ENCODE results near the gene PRRG1. TPM values are rescaled to one million over a fixed set of nuclear protein-coding genes. Genes with fewer than 3 reads are reported as not detected.
"Not testable (repeated sequence)": the region's sequence is repeated elsewhere in the genome, so short reads cannot be mapped to it uniquely, and the experiment has no call there.

PRRG1 gene
- total RNA-seq, 1 experiment from 2014 or later: 9.0 TPM

- H2AK5ac ChIP-seq (ENCODE audit: insufficient read length, low read length): no peak overlapping the region
- no peak overlapping the region for H3K9ac ChIP-seq (ENCODE audit: extremely low read depth, insufficient read length, low read length)
- H3K4me1 Mint-ChIP-seq: peaks cover 28 to 32% of the 10 kb centered on the region in 2 experiments
- no peak overlapping the region for H3K4me3 Mint-ChIP-seq
- H3K27ac ChIP-seq (ENCODE audit: insufficient read length, low read depth, low read length): no peak overlapping the region
- H3K4me1 ChIP-seq (ENCODE audit: insufficient read depth, low read length): peaks cover 5% of the 10 kb centered on the region; the same call in 1 of the 2 replicates
- no peak overlapping the region for H4K91ac ChIP-seq (ENCODE audit: insufficient read length, low read depth, low read length)
- H2BK5ac ChIP-seq (ENCODE audit: insufficient read length, low read length): no peak overlapping the region
- no peak overlapping the region for H3K14ac ChIP-seq (ENCODE audit: insufficient read depth, low read length)
- no peaks in the 10 kb centered on the region for H3K23me2 ChIP-seq (ENCODE audit: insufficient read length, low read depth, low read length, poor library complexity, severe bottlenecking)
- H3K4ac ChIP-seq (ENCODE audit: low read depth, low read length): no peak overlapping the region
- no peaks in the 10 kb centered on the region for H3K27me3 ChIP-seq (ENCODE audit: insufficient read depth, low read length)
- H4K8ac ChIP-seq (replicated peaks; ENCODE audit: insufficient read length, low read depth, low read length): no peak overlapping the region
- no peak for TF ChIP-seq CTCF (conservative IDR thresholded peaks at IDR 0.05)
- H2BK15ac ChIP-seq (ENCODE audit: low read depth, low read length): no peak overlapping the region
- H2BK12ac ChIP-seq (ENCODE audit: insufficient read length, low read depth, low read length): no peak overlapping the region
- H2BK120ac ChIP-seq (ENCODE audit: low read depth, low read length, poor library complexity, severe bottlenecking): no peak overlapping the region
- H2BK20ac ChIP-seq (ENCODE audit: low read depth, low read length, poor library complexity, severe bottlenecking): no peak overlapping the region
- H2AFZ ChIP-seq (ENCODE audit: low read length): no peak overlapping the region
- no peak overlapping the region for H3K18ac ChIP-seq (ENCODE audit: insufficient read length, low read depth, low read length)
- no peaks in the 10 kb centered on the region for H3K79me1 ChIP-seq (ENCODE audit: insufficient read depth, low read depth, low read length, poor library complexity, severe bottlenecking)
- H3K56ac ChIP-seq (ENCODE audit: insufficient read length, low read depth, low read length): no peak overlapping the region
- no peak overlapping the region for H4K5ac ChIP-seq (ENCODE audit: insufficient read length, low read depth, low read length)
- H3K36me3 Mint-ChIP-seq (ENCODE audit: insufficient read depth in 1 of 3, low read depth in 3 of 3): peaks cover 13 to 30% (median 30%) of the 10 kb centered on the region in 3 experiments
- no peak overlapping the region for H3K23ac ChIP-seq (ENCODE audit: insufficient read length, low read depth, low read length)
- H3T11ph ChIP-seq (ENCODE audit: low read length): no peak overlapping the region
- DNase-seq: no peak
- H3K9me3 Mint-ChIP-seq: peaks cover 36 to 49% of the 10 kb centered on the region in 2 experiments
- no peaks in the 10 kb centered on the region for H3K79me2 ChIP-seq (ENCODE audit: insufficient read depth, low read length)
- peak overlapping the region in 2 of 3 experiments; percentile 6 to 21; a peak in 1 of 7 replicates for H3K27ac Mint-ChIP-seq
- WGBS (ENCODE audit: extremely low coverage, insufficient read length, low lambda C conversion rate): no CpG with 5 or more reads among the region's 1 CpG
- H4K20me1 ChIP-seq (ENCODE audit: control insufficient read depth, insufficient read depth, insufficient read length): no peaks in the 10 kb centered on the region
- H3K27me3 Mint-ChIP-seq (ENCODE audit: low read depth): no peaks in the 10 kb centered on the region
- H3K9me3 ChIP-seq (ENCODE audit: control insufficient read depth, low read depth, low read length): no peaks in the 10 kb centered on the region
- no peak overlapping the region for H3K4me2 ChIP-seq (ENCODE audit: insufficient read depth, insufficient read length, low read length)
Observed at GRCh38 chrX:37455381-37455780, 106.2 kb downstream of the PRRG1 start.

GRCh38 chrX:37460285-37460684 lies 111.1 kb downstream of the PRRG1 start:
- H3K79me2 ChIP-seq (ENCODE audit: insufficient read depth, low read length); H3K9me3 ChIP-seq (ENCODE audit: control insufficient read depth, low read depth, low read length); H3K27ac ChIP-seq (ENCODE audit: insufficient read length, low read depth, low read length); H3K23me2 ChIP-seq (ENCODE audit: insufficient read length, low read depth, low read length, poor library complexity, severe bottlenecking); H3T11ph ChIP-seq (ENCODE audit: low read length); DNase-seq; H2BK12ac ChIP-seq (ENCODE audit: insufficient read length, low read depth, low read length); H3K27me3 Mint-ChIP-seq (ENCODE audit: low read depth); H4K5ac ChIP-seq (ENCODE audit: insufficient read length, low read depth, low read length); H4K8ac ChIP-seq (replicated peaks; ENCODE audit: insufficient read length, low read depth, low read length); H4K91ac ChIP-seq (ENCODE audit: insufficient read length, low read depth, low read length); H3K79me1 ChIP-seq (ENCODE audit: insufficient read depth, low read depth, low read length, poor library complexity, severe bottlenecking); H3K56ac ChIP-seq (ENCODE audit: insufficient read length, low read depth, low read length); H3K14ac ChIP-seq (ENCODE audit: insufficient read depth, low read length); H4K20me1 ChIP-seq (ENCODE audit: control insufficient read depth, insufficient read depth, insufficient read length); H2BK15ac ChIP-seq (ENCODE audit: low read depth, low read length); H3K4me2 ChIP-seq (ENCODE audit: insufficient read depth, insufficient read length, low read length); H2AK5ac ChIP-seq (ENCODE audit: insufficient read length, low read length); H3K23ac ChIP-seq (ENCODE audit: insufficient read length, low read depth, low read length); H2BK120ac ChIP-seq (ENCODE audit: low read depth, low read length, poor library complexity, severe bottlenecking); H3K4me1 ChIP-seq (ENCODE audit: insufficient read depth, low read length); H2BK5ac ChIP-seq (ENCODE audit: insufficient read length, low read length); H3K27me3 ChIP-seq (ENCODE audit: insufficient read depth, low read length); H3K18ac ChIP-seq (ENCODE audit: insufficient read length, low read depth, low read length); H2AFZ ChIP-seq (ENCODE audit: low read length); H2BK20ac ChIP-seq (ENCODE audit: low read depth, low read length, poor library complexity, severe bottlenecking); H3K4ac ChIP-seq (ENCODE audit: low read depth, low read length); H3K9ac ChIP-seq (ENCODE audit: extremely low read depth, insufficient read length, low read length): not testable (repeated sequence)
- no CpG with 5 or more reads among the region's 5 CpGs for WGBS (ENCODE audit: extremely low coverage, insufficient read length, low lambda C conversion rate)
- Mint-ChIP-seq H3K4me1 (peaks cover 21 to 30% of the 10 kb centered on the region in 2 experiments), H3K4me3 (peak overlapping the region in 1 of 2 experiments; percentile 21; a peak in 1 of 5 replicates), H3K9me3 (peaks cover 49 to 52% of the 10 kb centered on the region in 2 experiments), H3K27ac (peak overlapping the region in 2 of 3 experiments; percentile 13 to 65; a peak in 3 of 7 replicates), H3K36me3 (ENCODE audit: insufficient read depth in 1 of 3, low read depth in 3 of 3) (peaks cover 16 to 45% (median 26%) of the 10 kb centered on the region in 3 experiments)
